SJCRH30 (cell line): ENCODE results near the gene RNASEH2B. TPM values are rescaled to one million over a fixed set of nuclear protein-coding genes. Genes with fewer than 3 reads are reported as not detected.

ENCODE experiments used
- DNase-seq, 2 experiments: peaks; one replicate each; pipeline ENCODE4 v3.0.0-alpha.2; 2015 to 2020
- H3K27ac ChIP-seq: fragments of 250-450 bp; sonication (Bioruptor Pico); 2 replicates; pipeline ENCODE4 v1.5.1; 2020; ENCODE audit warnings: mild to moderate bottlenecking, moderate library complexity
- H3K27me3 ChIP-seq: fragments of 250-450 bp; sonication (Bioruptor Pico); 2 replicates; pipeline ENCODE4 v1.5.1; 2020; ENCODE audit warnings: mild to moderate bottlenecking, moderate library complexity
- H3K36me3 ChIP-seq: fragments of 250-450 bp; sonication (Bioruptor Pico); 2 replicates; pipeline ENCODE4 v1.5.1; 2020; ENCODE audit warnings: mild to moderate bottlenecking, moderate library complexity
- H3K4me1 ChIP-seq: fragments of 250-450 bp; sonication (Bioruptor Pico); 2 replicates; pipeline ENCODE4 v1.5.1; 2020; ENCODE audit warnings: mild to moderate bottlenecking, moderate library complexity
- H3K4me3 ChIP-seq: fragments of 250-450 bp; sonication (Bioruptor Pico); 2 replicates; pipeline ENCODE4 v1.5.1; 2020; ENCODE audit warnings: mild to moderate bottlenecking, moderate library complexity
- H3K9me3 ChIP-seq: fragments of 250-450 bp; sonication (Bioruptor Pico); replicated peaks from 2 replicates; pipeline ENCODE4 v1.5.1; 2020; ENCODE audit warnings: mild to moderate bottlenecking, moderate library complexity
- total RNA-seq: library from RNA; depleted of rRNA; stranded (reverse); fragments of >200 nt; shearing (Covaris generic); gene quantifications from 2 replicates; pipeline ENCODE4 v1.2.3, GENCODE V29; 2014

Gene RNASEH2B
- total RNA-seq, 1 experiment from 2014 or later: 108 TPM

GRCh38 chr13:50914848-50915247 lies 5.3 kb downstream of the RNASEH2B start:
- DNase-seq: no peak
- H3K27ac ChIP-seq: no peak overlapping the region

GRCh38 chr13:50915565-50915964 lies 6.0 kb downstream of the RNASEH2B start:
- Histone ChIP-seq H3K36me3 (no peaks in the 10 kb centered on the region), H3K4me3 (no peak overlapping the region), H3K27me3 (no peaks in the 10 kb centered on the region), H3K27ac (no peak overlapping the region), H3K4me1 (0 out of 2 replicates have a peak, but pooled peaks cover 8% of the 10 kb centered on the region), H3K9me3 (no peaks in the 10 kb centered on the region)
- no peak for DNase-seq

More at GRCh38 chr13:50914848-50915247, 5.3 kb downstream of the RNASEH2B start:
- Histone ChIP-seq H3K4me3 (no peak overlapping the region), H3K9me3 (no peaks in the 10 kb centered on the region), H3K36me3 (no peaks in the 10 kb centered on the region), H3K4me1 (0 out of 2 replicates have a peak, but pooled peaks cover 8% of the 10 kb centered on the region), H3K27me3 (no peaks in the 10 kb centered on the region)

GRCh38 chr13:50916701-50917184 lies 7.2 kb downstream of the RNASEH2B start:
- Histone ChIP-seq H3K4me1 (no peaks in the 10 kb centered on the region), H3K4me3 (no peak overlapping the region), H3K36me3 (no peaks in the 10 kb centered on the region), H3K9me3 (peaks cover 4% of the 10 kb centered on the region; the same call in 1 of the 2 replicates), H3K27me3 (no peaks in the 10 kb centered on the region), H3K27ac (no peak overlapping the region)
- DNase-seq: no peak

- no peak overlapping the region for H3K4me3 ChIP-seq
- no peak for DNase-seq
- H3K9me3 ChIP-seq: peaks cover 11% of the 10 kb centered on the region
- H3K27me3 ChIP-seq: no peaks in the 10 kb centered on the region
- no peaks in the 10 kb centered on the region for H3K36me3 ChIP-seq
- no peak overlapping the region for H3K27ac ChIP-seq
- no peaks in the 10 kb centered on the region for H3K4me1 ChIP-seq
These were observed 8.0 kb downstream of the RNASEH2B start for GRCh38 chr13:50917572-50917971.

- no peaks in the 10 kb centered on the region for H3K36me3 ChIP-seq
- no peaks in the 10 kb centered on the region for H3K4me1 ChIP-seq
- DNase-seq: no peak
- H3K27ac ChIP-seq: no peak overlapping the region
- no peak overlapping the region for H3K4me3 ChIP-seq
- no peaks in the 10 kb centered on the region for H3K27me3 ChIP-seq
- peaks cover 11% of the 10 kb centered on the region for H3K9me3 ChIP-seq
These were observed 9.0 kb downstream of the RNASEH2B start for GRCh38 chr13:50918567-50918966.

- DNase-seq: no peak
- Histone ChIP-seq H3K9me3 (peaks cover 17% of the 10 kb centered on the region), H3K36me3 (no peaks in the 10 kb centered on the region), H3K27ac (no peak overlapping the region), H3K4me3 (no peak overlapping the region), H3K4me1 (no peaks in the 10 kb centered on the region), H3K27me3 (no peaks in the 10 kb centered on the region)
These were observed 9.7 kb downstream of the RNASEH2B start for GRCh38 chr13:50919277-50919676.

- no peak for DNase-seq
- Histone ChIP-seq H3K9me3 (peaks cover 18% of the 10 kb centered on the region), H3K4me3 (no peak overlapping the region), H3K36me3 (no peaks in the 10 kb centered on the region), H3K27ac (no peak overlapping the region), H3K27me3 (no peaks in the 10 kb centered on the region), H3K4me1 (no peaks in the 10 kb centered on the region)
These were observed 12.1 kb downstream of the RNASEH2B start for GRCh38 chr13:50921706-50922105.

- DNase-seq: no peak
- Histone ChIP-seq H3K36me3 (no peaks in the 10 kb centered on the region), H3K27ac (no peak overlapping the region), H3K4me3 (no peak overlapping the region), H3K4me1 (no peaks in the 10 kb centered on the region), H3K9me3 (peaks cover 18% of the 10 kb centered on the region), H3K27me3 (no peaks in the 10 kb centered on the region)
These were observed 13.7 kb downstream of the RNASEH2B start for GRCh38 chr13:50923272-50923671.

- H3K27ac ChIP-seq: no peak overlapping the region
- H3K4me3 ChIP-seq: no peak overlapping the region
- peaks cover 18% of the 10 kb centered on the region for H3K9me3 ChIP-seq
- no peak for DNase-seq
- no peaks in the 10 kb centered on the region for H3K27me3 ChIP-seq
- H3K4me1 ChIP-seq: no peaks in the 10 kb centered on the region
- no peaks in the 10 kb centered on the region for H3K36me3 ChIP-seq
These were observed 14.4 kb downstream of the RNASEH2B start for GRCh38 chr13:50924025-50924424.

GRCh38 chr13:50927701-50928100 lies 18.1 kb downstream of the RNASEH2B start:
- Histone ChIP-seq H3K4me3 (no peak overlapping the region), H3K27ac (no peak overlapping the region), H3K27me3 (no peaks in the 10 kb centered on the region), H3K36me3 (peaks cover 6% of the 10 kb centered on the region; the same call in 1 of the 2 replicates), H3K4me1 (no peaks in the 10 kb centered on the region), H3K9me3 (peaks cover 6% of the 10 kb centered on the region; the same call in 1 of the 2 replicates)
- DNase-seq: no peak

GRCh38 chr13:50928102-50928501 lies 18.5 kb downstream of the RNASEH2B start:
- H3K27me3 ChIP-seq: no peaks in the 10 kb centered on the region
- no peaks in the 10 kb centered on the region for H3K4me1 ChIP-seq
- H3K4me3 ChIP-seq: no peak overlapping the region
- H3K9me3 ChIP-seq: peaks cover 6% of the 10 kb centered on the region; the same call in 1 of the 2 replicates
- no peak overlapping the region for H3K27ac ChIP-seq
- no peak for DNase-seq
- H3K36me3 ChIP-seq: peaks cover 7% of the 10 kb centered on the region; the same call in 1 of the 2 replicates

- Histone ChIP-seq H3K27ac (no peak overlapping the region), H3K4me3 (no peak overlapping the region), H3K9me3 (peaks cover 5% of the 10 kb centered on the region; the same call in 1 of the 2 replicates), H3K36me3 (peaks cover 7% of the 10 kb centered on the region; the same call in 1 of the 2 replicates), H3K27me3 (no peaks in the 10 kb centered on the region), H3K4me1 (no peaks in the 10 kb centered on the region)
- no peak for DNase-seq
These were observed 19.3 kb downstream of the RNASEH2B start for GRCh38 chr13:50928659-50929462.

GRCh38 chr13:50932091-50932490 lies 22.5 kb downstream of the RNASEH2B start:
- no peak overlapping the region for H3K27ac ChIP-seq
- no peaks in the 10 kb centered on the region for H3K27me3 ChIP-seq
- H3K9me3 ChIP-seq: no peaks in the 10 kb centered on the region
- no peaks in the 10 kb centered on the region for H3K4me1 ChIP-seq
- no peak for DNase-seq
- no peak overlapping the region for H3K4me3 ChIP-seq
- H3K36me3 ChIP-seq: peaks cover 19% of the 10 kb centered on the region

- Histone ChIP-seq H3K36me3 (peaks cover 29% of the 10 kb centered on the region), H3K27ac (no peak overlapping the region), H3K27me3 (no peaks in the 10 kb centered on the region), H3K4me3 (no peak overlapping the region), H3K9me3 (no peaks in the 10 kb centered on the region; the same call in 1 of the 2 replicates), H3K4me1 (no peaks in the 10 kb centered on the region)
- no peak for DNase-seq
These were observed 25.3 kb downstream of the RNASEH2B start for GRCh38 chr13:50934735-50935435.

- Histone ChIP-seq H3K27me3 (no peaks in the 10 kb centered on the region), H3K36me3 (peaks cover 28% of the 10 kb centered on the region), H3K4me3 (no peak overlapping the region), H3K4me1 (peaks cover 7% of the 10 kb centered on the region; the same call in 1 of the 2 replicates), H3K9me3 (no peaks in the 10 kb centered on the region; the same call in 1 of the 2 replicates), H3K27ac (no peak overlapping the region)
- DNase-seq: no peak
These were observed 27.1 kb downstream of the RNASEH2B start for GRCh38 chr13:50936679-50937078.
